ENCODE measurements around the gene FGF22. TPM values are rescaled to one million over a fixed set of nuclear protein-coding genes. Genes with fewer than 3 reads are reported as not detected.
A peak's percentile ranks its signal among the peaks of the same experiment; 100 is the strongest.

FGF22 gene
- polyA plus RNA-seq, 3 donors: not detected

DNA sequence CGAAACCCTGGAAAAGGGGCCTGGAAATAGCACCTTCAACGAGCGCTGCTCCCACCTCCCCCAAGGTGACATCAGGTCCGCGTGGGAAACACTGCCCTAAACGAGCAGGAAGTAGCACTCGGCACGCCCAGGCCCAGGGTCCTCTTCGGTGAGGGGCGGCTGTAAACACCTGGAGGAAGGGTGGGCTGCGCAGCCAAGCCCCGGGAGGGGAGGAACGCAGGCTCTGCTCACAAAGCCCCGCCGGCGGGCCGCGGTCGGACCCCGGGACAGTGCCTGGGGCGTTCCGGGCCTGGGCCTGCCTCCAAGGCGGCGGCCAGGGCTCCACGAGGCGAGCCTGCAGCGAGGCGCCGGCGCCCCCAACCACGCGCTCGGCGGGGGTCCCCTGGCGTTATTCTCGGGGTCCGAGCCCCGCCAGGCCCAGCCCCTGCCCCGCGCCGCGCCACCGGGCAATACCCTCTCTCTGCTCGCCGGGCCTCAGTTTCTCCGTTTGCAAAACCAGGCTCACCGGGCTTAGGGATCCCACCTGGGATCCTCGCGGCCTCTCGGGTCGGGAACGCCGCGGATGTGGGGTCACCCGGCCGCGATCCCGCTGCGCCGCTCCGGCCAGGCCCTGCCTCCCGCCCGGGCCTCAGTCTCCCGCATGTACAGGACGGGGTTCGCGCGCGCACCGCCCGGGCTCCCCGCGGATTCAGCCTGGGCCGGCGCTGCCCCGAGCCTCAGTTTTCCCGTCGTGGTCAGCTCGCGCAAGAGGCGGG is 22.7 kb downstream of the FGF22 start:
- H2AFZ ChIP-seq (ENCODE audit: insufficient read depth, low read depth, low read length, poor library complexity, severe bottlenecking): peak overlapping the region; percentile 67
- H3K9me3 ChIP-seq (replicated peaks in 1 of 2; ENCODE audit: control insufficient read depth in 1 of 2, insufficient read depth in 1 of 2, low read length in 2 of 2): no peaks in the 10 kb centered on the region
- peak overlapping the region; percentile 87 for H3K4me2 ChIP-seq (replicated peaks; ENCODE audit: extremely low read depth, low read length, poor library complexity, severe bottlenecking)
- peak overlapping the region; percentile 91 to 97 for H3K4me3 Mint-ChIP-seq
- H3K9me3 Mint-ChIP-seq: no peaks in the 10 kb centered on the region
- H3K4me1 ChIP-seq (ENCODE audit: control insufficient read depth in 1 of 2, insufficient read depth in 2 of 2, low read length in 2 of 2): peaks cover 56 to 77% of the 10 kb centered on the region in 2 donors
- peaks cover 55% of the 10 kb centered on the region for H3K4me1 Mint-ChIP-seq
- peak overlapping the region; percentile 61 to 93 (median 88) for H3K4me3 ChIP-seq (replicated peaks in 1 of 3; ENCODE audit: low read depth in 2 of 3, low read length in 3 of 3)
- WGBS (ENCODE audit: insufficient coverage): under 1% methylated on average over 81 of the region's 81 CpGs
- TF ChIP-seq, protein P1, sequence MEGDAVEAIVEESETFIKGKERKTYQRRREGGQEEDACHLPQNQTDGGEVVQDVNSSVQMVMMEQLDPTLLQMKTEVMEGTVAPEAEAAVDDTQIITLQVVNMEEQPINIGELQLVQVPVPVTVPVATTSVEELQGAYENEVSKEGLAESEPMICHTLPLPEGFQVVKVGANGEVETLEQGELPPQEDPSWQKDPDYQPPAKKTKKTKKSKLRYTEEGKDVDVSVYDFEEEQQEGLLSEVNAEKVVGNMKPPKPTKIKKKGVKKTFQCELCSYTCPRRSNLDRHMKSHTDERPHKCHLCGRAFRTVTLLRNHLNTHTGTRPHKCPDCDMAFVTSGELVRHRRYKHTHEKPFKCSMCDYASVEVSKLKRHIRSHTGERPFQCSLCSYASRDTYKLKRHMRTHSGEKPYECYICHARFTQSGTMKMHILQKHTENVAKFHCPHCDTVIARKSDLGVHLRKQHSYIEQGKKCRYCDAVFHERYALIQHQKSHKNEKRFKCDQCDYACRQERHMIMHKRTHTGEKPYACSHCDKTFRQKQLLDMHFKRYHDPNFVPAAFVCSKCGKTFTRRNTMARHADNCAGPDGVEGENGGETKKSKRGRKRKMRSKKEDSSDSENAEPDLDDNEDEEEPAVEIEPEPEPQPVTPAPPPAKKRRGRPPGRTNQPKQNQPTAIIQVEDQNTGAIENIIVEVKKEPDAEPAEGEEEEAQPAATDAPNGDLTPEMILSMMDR (IDR thresholded peaks at IDR 0.05): no peak
- intact Hi-C loops (cut with micrococcal nuclease): loop anchor here in 1 of 2 donors (2.0 to 5.0 kb wide), 5 partner anchors 18 to 135 kb away; partner anchors contain the start of genes BSG, POLRMT and PTBP1
- peaks cover 55% of the 10 kb centered on the region for H3K79me2 ChIP-seq (ENCODE audit: insufficient read depth, low read length)
- peak in 2 of 3 donors; percentile 40 to 56 for DNase-seq
- H3K36me3 ChIP-seq (replicated peaks in 1 of 2; ENCODE audit: control insufficient read depth in 1 of 2, insufficient read depth in 2 of 2, low read length in 2 of 2): peaks cover 10 to 16% of the 10 kb centered on the region in 2 donors
- peak overlapping the region; percentile 86 to 96 (median 93) for H3K27ac Mint-ChIP-seq
- peaks cover 1 to 18% of the 10 kb centered on the region in 2 donors for H3K36me3 Mint-ChIP-seq
- peak overlapping the region; percentile 75 to 79 for H3K27ac ChIP-seq (ENCODE audit: low read depth in 1 of 2, low read length in 2 of 2)
- peak overlapping the region; percentile 91 for H3K9ac ChIP-seq (ENCODE audit: insufficient read depth, low read length, poor library complexity, severe bottlenecking)
- H4K20me1 ChIP-seq (ENCODE audit: insufficient read depth, low read length): peaks cover 48% of the 10 kb centered on the region
- H3K27me3 ChIP-seq (ENCODE audit: control insufficient read depth in 2 of 2, insufficient read depth in 2 of 2, low read length in 2 of 2): no peaks in the 10 kb centered on the region
- H3K27me3 Mint-ChIP-seq (ENCODE audit: low read depth in 3 of 3): peaks cover 0 to 1% (median 0%) of the 10 kb centered on the region in 3 donors

DNA sequence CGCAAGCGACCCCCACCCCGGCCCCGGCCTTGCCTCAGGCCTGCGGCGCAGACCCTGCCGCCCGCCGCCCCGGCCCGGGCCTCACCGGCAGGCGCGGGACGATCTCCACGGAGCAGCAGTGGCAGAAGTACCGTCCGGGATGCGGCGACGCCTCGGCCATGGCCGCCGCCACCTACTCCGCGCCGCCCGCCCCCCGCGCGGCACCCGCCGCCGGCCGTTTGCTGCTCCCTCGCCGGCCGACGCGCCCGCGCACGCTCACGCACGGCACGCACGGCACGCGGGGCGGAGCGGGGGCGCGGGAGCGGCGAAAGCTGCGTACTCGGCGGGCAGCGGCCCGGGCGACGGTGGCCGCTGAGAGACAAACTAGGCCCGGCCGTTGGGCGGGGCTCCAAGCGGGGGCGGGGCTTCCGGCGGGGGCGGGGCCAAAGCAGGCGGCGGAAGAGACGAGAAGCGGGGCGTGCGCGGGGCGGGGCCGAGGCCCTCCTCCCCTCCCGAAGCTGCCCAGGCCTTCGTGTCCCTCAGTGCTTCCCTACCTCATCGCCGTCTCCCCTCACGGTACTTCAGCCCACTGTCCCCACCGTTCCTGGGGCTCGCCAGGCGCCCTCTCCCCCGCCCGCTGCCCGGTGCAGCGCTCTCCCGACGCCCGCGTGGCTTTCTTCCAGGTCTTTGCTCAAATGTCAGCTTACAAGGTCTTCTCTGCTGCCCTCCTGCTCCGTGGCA is 23.4 kb downstream of the FGF22 start, which contains the start of gene RNF126:
TSS of gene RNF126 (minus strand) at position 253 of the 720 bp plus-strand sequence. CDS start at position 160, 93 bp downstream.
- peak within 1 kb of the TSS; percentile 87 for H3K4me2 ChIP-seq (replicated peaks; ENCODE audit: extremely low read depth, low read length, poor library complexity, severe bottlenecking)
- under 1% methylated on average over 97 of the region's 97 CpGs for WGBS (ENCODE audit: insufficient coverage)
- peak within 1 kb of the TSS; percentile 91 to 97 for H3K4me3 Mint-ChIP-seq
- H3K4me1 Mint-ChIP-seq: peaks cover 60% of the 10 kb centered on the region
- peaks cover 48% of the 10 kb centered on the region for H3K79me2 ChIP-seq (ENCODE audit: insufficient read depth, low read length)
- peaks cover 0 to 1% (median 0%) of the 10 kb centered on the region in 3 donors for H3K27me3 Mint-ChIP-seq (ENCODE audit: low read depth in 3 of 3)
- peaks cover 2 to 17% of the 10 kb centered on the region in 2 donors for H3K36me3 Mint-ChIP-seq
- peak within 1 kb of the TSS; percentile 94 for H2AFZ ChIP-seq (ENCODE audit: insufficient read depth, low read depth, low read length, poor library complexity, severe bottlenecking)
- H3K27me3 ChIP-seq (ENCODE audit: control insufficient read depth in 2 of 2, insufficient read depth in 2 of 2, low read length in 2 of 2): no peaks in the 10 kb centered on the region
- H3K9ac ChIP-seq (ENCODE audit: insufficient read depth, low read length, poor library complexity, severe bottlenecking): peak within 1 kb of the TSS; percentile 91
- DNase-seq: peak; percentile 87 to 89 (median 89)
- peak within 1 kb of the TSS; percentile 86 to 96 (median 93) for H3K27ac Mint-ChIP-seq
- no peaks in the 10 kb centered on the region for H3K9me3 ChIP-seq (replicated peaks in 1 of 2; ENCODE audit: control insufficient read depth in 1 of 2, insufficient read depth in 1 of 2, low read length in 2 of 2)
- H3K36me3 ChIP-seq (replicated peaks in 1 of 2; ENCODE audit: control insufficient read depth in 1 of 2, insufficient read depth in 2 of 2, low read length in 2 of 2): peaks cover 7 to 9% of the 10 kb centered on the region in 2 donors
- H3K4me3 ChIP-seq (replicated peaks in 1 of 3; ENCODE audit: low read depth in 2 of 3, low read length in 3 of 3): peak within 1 kb of the TSS; percentile 61 to 93 (median 88)
- H3K9me3 Mint-ChIP-seq: peaks cover 0 to 4% (median 0%) of the 10 kb centered on the region in 7 donors
- H3K27ac ChIP-seq (ENCODE audit: low read depth in 1 of 2, low read length in 2 of 2): peak within 1 kb of the TSS; percentile 75 to 88
- H3K4me1 ChIP-seq (ENCODE audit: control insufficient read depth in 1 of 2, insufficient read depth in 2 of 2, low read length in 2 of 2): peaks cover 64 to 84% of the 10 kb centered on the region in 2 donors
- peaks cover 41% of the 10 kb centered on the region for H4K20me1 ChIP-seq (ENCODE audit: insufficient read depth, low read length)
- TF ChIP-seq, protein P1 (IDR thresholded peaks at IDR 0.05): no peak
- intact Hi-C loops (cut with micrococcal nuclease): loop anchor here (1.0 to 5.0 kb wide), 6 partner anchors 18 to 134 kb away; partner anchors contain the start of genes BSG (in 1 of the 2), POLRMT (in 1 of the 2) and PTBP1 (in 1 of the 2)

All from CD14-positive monocyte (primary cell).